SIG-M5 treated with dmso at 0.1 percent for 504 hours (cell line): ENCODE results near the gene TEAD2.

ENCODE experiments used
- DNase-seq: peaks from one replicate; lab custom pipeline; 2025; ENCODE audit not compliant: unreplicated experiment; lab: John Stamatoyannopoulos, UW

Gene TEAD2

GRCh38 chr19:49348305-49349189 lies 13.7 kb downstream of the TEAD2 start:
- no peak for DNase-seq

GRCh38 chr19:49347835-49348234 lies 14.4 kb downstream of the TEAD2 start:
- peak; percentile 37 for DNase-seq

GRCh38 chr19:49347191-49347590 lies 15.0 kb downstream of the TEAD2 start:
- DNase-seq = no peak

GRCh38 chr19:49344505-49345423 lies 17.5 kb downstream of the TEAD2 start:
- DNase-seq = no peak

GRCh38 chr19:49343123-49343522 lies 19.1 kb downstream of the TEAD2 start:
- no peak for DNase-seq

GRCh38 chr19:49342291-49342721 lies 19.9 kb downstream of the TEAD2 start:
- DNase-seq = no peak

- DNase-seq = no peak
Observed at GRCh38 chr19:49340865-49341718, 21.1 kb downstream of the TEAD2 start.

GRCh38 chr19:49340069-49340864 lies 21.9 kb downstream of the TEAD2 start:
- no peak for DNase-seq

GRCh38 chr19:49339301-49340068 lies 22.7 kb downstream of the TEAD2 start:
- DNase-seq = peak; percentile 57

GRCh38 chr19:49338691-49339300 lies 23.4 kb downstream of the TEAD2 start:
- peak; percentile 34 for DNase-seq

- DNase-seq = no peak
Observed at GRCh38 chr19:49338023-49338677, 24.1 kb downstream of the TEAD2 start.

GRCh38 chr19:49337267-49338022 lies 24.8 kb downstream of the TEAD2 start:
- no peak for DNase-seq

- DNase-seq = no peak
Observed at GRCh38 chr19:49336482-49337266, 25.5 kb downstream of the TEAD2 start.

GRCh38 chr19:49335784-49336481 lies 26.3 kb downstream of the TEAD2 start:
- DNase-seq = peak; percentile 21

- DNase-seq = peak; percentile 63
Observed at GRCh38 chr19:49335071-49335783, 27.0 kb downstream of the TEAD2 start, which contains the start of gene CD37. TSS of gene CD37 (plus strand) at chr19:49335406. CDS start at chr19:49335541, 135 bp downstream.
